ENCODE data around the gene SDC3.

The SDC3 gene

DNA sequence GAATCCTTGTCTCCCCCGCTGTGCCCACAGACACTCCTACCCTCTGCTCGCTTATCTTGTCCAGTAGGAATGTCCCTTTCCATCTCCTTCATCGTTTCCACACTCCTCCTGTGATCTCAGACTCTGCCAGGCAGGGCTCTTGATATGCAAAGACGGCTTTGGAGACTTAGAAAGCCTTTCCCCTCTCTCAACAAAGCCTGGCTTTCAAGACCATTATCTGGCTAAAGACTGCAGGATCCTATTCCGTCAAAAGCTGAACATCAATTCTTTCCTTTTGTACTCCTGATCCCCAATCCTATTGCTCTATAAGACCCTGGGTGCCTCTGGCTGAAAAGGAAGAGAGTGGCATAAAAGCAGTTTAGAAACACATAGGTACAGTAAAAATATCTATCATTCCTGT, 63.9 kb downstream of the SDC3 start:
- no peak overlapping the region for H3K4me2 ChIP-seq (ENCODE audit: low read length)
- no peaks in the 10 kb centered on the region for H4K20me1 ChIP-seq (ENCODE audit: insufficient read depth, low read length)
- no peak overlapping the region for H3K27ac ChIP-seq (ENCODE audit: low read length)
- no peaks in the 10 kb centered on the region for H3K4me1 ChIP-seq (ENCODE audit: low read length)
- H3K9me3 ChIP-seq (ENCODE audit: insufficient read depth, low read length) = no peaks in the 10 kb centered on the region
- no peak for TF ChIP-seq EZH2phosphoT487 (IDR thresholded peaks at IDR 0.05; ENCODE audit: low read depth)
- TF ChIP-seq, protein P1, sequence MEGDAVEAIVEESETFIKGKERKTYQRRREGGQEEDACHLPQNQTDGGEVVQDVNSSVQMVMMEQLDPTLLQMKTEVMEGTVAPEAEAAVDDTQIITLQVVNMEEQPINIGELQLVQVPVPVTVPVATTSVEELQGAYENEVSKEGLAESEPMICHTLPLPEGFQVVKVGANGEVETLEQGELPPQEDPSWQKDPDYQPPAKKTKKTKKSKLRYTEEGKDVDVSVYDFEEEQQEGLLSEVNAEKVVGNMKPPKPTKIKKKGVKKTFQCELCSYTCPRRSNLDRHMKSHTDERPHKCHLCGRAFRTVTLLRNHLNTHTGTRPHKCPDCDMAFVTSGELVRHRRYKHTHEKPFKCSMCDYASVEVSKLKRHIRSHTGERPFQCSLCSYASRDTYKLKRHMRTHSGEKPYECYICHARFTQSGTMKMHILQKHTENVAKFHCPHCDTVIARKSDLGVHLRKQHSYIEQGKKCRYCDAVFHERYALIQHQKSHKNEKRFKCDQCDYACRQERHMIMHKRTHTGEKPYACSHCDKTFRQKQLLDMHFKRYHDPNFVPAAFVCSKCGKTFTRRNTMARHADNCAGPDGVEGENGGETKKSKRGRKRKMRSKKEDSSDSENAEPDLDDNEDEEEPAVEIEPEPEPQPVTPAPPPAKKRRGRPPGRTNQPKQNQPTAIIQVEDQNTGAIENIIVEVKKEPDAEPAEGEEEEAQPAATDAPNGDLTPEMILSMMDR (IDR thresholded peaks at IDR 0.05; ENCODE audit: low read depth, low read length) = no peak
- H3K79me2 ChIP-seq (ENCODE audit: low read length) = no peaks in the 10 kb centered on the region
- no peak overlapping the region for H3K4me3 ChIP-seq (ENCODE audit: low read length)
- peaks cover 40% of the 10 kb centered on the region for H3K27me3 ChIP-seq (ENCODE audit: low read depth, low read length)
- no peaks in the 10 kb centered on the region for H3K36me3 ChIP-seq (replicated peaks; ENCODE audit: low read depth, low read length)
- H2AFZ ChIP-seq (ENCODE audit: low read depth, low read length) = no peak overlapping the region
- H3K9ac ChIP-seq (ENCODE audit: low read length) = no peak overlapping the region

DNA sequence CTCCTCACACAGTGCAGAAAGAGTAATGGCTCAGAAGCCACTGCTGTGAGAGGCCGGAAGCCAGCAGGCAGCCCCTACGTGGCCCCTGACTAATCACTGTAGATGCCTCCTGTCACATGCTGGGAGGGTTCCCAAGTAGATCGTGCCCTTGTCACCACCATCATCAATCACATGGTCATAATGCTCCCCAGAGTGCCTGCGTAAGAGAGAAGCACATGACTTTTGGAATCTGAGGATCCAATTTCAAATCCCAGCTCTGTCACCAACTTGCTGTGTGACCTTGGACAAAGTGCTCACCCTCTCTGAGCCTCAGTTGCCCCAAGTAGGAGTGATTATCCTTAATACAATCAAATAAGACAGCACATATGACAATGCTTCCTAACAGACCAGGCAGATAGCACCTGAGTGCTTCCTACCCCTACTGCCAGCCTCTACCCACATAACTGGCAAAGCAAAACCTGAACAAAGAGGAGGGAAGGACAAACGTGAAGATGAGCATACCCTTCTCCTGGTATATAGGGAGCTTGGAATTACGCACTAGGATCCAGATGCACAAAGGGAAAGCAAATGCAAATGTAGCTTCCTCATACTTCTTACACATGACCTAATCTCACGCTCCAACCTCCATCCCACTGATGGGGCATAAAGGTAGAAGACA, 65.7 kb downstream of the SDC3 start:
- no peak overlapping the region for H2AFZ ChIP-seq (ENCODE audit: low read depth, low read length)
- peaks cover 28% of the 10 kb centered on the region for H3K27me3 ChIP-seq (ENCODE audit: low read depth, low read length)

DNA sequence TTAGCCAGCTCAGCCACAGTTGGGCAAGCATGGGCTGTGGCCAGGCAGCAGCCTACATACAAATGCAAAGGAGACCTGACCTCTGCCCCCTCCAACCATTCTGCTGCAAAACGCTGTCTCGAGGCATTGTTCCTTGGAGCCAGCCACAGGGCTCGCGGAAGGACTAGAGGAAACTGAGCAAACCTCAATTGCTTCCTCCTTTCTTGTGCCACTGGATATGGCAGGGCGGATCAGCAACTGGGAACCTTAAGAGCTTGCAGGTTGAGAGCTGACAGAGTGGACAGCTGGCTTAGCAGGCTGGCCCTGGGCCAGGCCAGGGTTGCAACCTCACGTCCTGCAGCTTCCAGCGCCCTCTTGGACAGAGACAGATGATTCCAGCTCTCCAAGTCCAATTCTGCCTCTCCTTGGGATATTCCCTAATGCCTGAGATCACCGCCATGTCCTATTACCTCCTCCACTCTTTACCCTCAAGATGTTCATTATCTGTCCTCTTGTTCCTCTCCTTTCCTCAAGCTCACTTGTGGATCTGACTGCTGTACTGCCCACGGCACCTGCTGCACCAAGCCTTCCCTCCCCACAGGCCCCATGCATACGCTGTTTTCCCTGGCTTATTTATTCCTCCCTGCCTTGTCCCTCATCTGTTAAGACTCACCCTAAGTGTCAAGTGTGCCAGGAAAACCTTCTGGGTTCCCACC, 67.5 kb downstream of the SDC3 start:
- Histone ChIP-seq H3K79me2 (ENCODE audit: low read length) (no peaks in the 10 kb centered on the region), H2AFZ (ENCODE audit: low read depth, low read length) (no peak overlapping the region), H3K36me3 (replicated peaks; ENCODE audit: low read depth, low read length) (no peaks in the 10 kb centered on the region), H4K20me1 (ENCODE audit: insufficient read depth, low read length) (no peaks in the 10 kb centered on the region), H3K27ac (ENCODE audit: low read length) (no peak overlapping the region), H3K9me3 (ENCODE audit: insufficient read depth, low read length) (no peaks in the 10 kb centered on the region), H3K4me3 (ENCODE audit: low read length) (no peak overlapping the region), H3K27me3 (ENCODE audit: low read depth, low read length) (peaks cover 20% of the 10 kb centered on the region), H3K4me1 (ENCODE audit: low read length) (no peaks in the 10 kb centered on the region), H3K9ac (ENCODE audit: low read length) (no peak overlapping the region), H3K4me2 (ENCODE audit: low read length) (no peak overlapping the region)
- TF ChIP-seq EZH2phosphoT487 (IDR thresholded peaks at IDR 0.05; ENCODE audit: low read depth) = no peak
- TF ChIP-seq, protein P1 (IDR thresholded peaks at IDR 0.05; ENCODE audit: low read depth, low read length) = no peak

More for the DNA sequence above, 65.7 kb downstream of the SDC3 start:
- Histone ChIP-seq H4K20me1 (ENCODE audit: insufficient read depth, low read length) (no peaks in the 10 kb centered on the region), H3K27ac (ENCODE audit: low read length) (no peak overlapping the region), H3K4me3 (ENCODE audit: low read length) (no peak overlapping the region), H3K9ac (ENCODE audit: low read length) (no peak overlapping the region), H3K4me2 (ENCODE audit: low read length) (no peak overlapping the region), H3K36me3 (replicated peaks; ENCODE audit: low read depth, low read length) (no peaks in the 10 kb centered on the region), H3K4me1 (ENCODE audit: low read length) (no peaks in the 10 kb centered on the region), H3K79me2 (ENCODE audit: low read length) (no peaks in the 10 kb centered on the region), H3K9me3 (ENCODE audit: insufficient read depth, low read length) (no peaks in the 10 kb centered on the region)
- TF ChIP-seq, protein P1 (IDR thresholded peaks at IDR 0.05; ENCODE audit: low read depth, low read length) = no peak
- TF ChIP-seq EZH2phosphoT487 (IDR thresholded peaks at IDR 0.05; ENCODE audit: low read depth) = no peak

DNA sequence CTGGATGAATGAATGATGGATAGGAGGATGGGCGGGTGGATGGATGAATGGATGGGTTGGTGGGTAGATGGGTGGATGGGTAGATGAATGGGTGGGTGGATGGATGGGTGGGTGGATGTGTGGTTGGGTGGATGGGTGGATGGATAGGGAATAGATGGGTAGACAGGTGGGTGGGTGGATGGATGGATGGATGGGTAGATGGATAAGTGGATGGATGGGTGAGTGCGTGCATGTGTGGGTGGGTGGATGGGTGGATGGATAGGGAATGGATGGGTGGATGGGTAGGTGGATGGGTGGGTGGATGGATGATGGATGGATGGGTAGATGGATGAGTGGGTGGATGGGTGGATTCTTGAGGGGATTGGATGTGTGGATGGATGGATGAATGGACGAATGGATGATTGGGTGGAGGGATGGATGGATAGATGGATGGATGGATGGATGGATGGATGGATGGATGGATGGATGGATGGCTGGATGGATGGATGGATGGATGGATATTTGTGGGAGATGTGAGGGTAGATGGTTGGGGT, 68.7 kb downstream of the SDC3 start:
- no peaks in the 10 kb centered on the region for H4K20me1 ChIP-seq (ENCODE audit: insufficient read depth, low read length)
- H2AFZ ChIP-seq (ENCODE audit: low read depth, low read length) = no peak overlapping the region
- no peaks in the 10 kb centered on the region for H3K36me3 ChIP-seq (replicated peaks; ENCODE audit: low read depth, low read length)
- no peak overlapping the region for H3K4me3 ChIP-seq (ENCODE audit: low read length)
- H3K27me3 ChIP-seq (ENCODE audit: low read depth, low read length) = peaks cover 10% of the 10 kb centered on the region
- no peak overlapping the region for H3K4me2 ChIP-seq (ENCODE audit: low read length)
- no peaks in the 10 kb centered on the region for H3K4me1 ChIP-seq (ENCODE audit: low read length)
- TF ChIP-seq, protein P1 (IDR thresholded peaks at IDR 0.05; ENCODE audit: low read depth, low read length) = no peak
- TF ChIP-seq EZH2phosphoT487 (IDR thresholded peaks at IDR 0.05; ENCODE audit: low read depth) = no peak
- no peaks in the 10 kb centered on the region for H3K9me3 ChIP-seq (ENCODE audit: insufficient read depth, low read length)
- H3K79me2 ChIP-seq (ENCODE audit: low read length) = no peaks in the 10 kb centered on the region
- no peak overlapping the region for H3K27ac ChIP-seq (ENCODE audit: low read length)
- no peak overlapping the region for H3K9ac ChIP-seq (ENCODE audit: low read length)

Measured in OCI-LY3 (cell line).